ENCODE measurements around the gene BABAM2. TPM values are rescaled to one million over a fixed set of nuclear protein-coding genes. Genes with fewer than 3 reads are reported as not detected.

BABAM2 gene
- total RNA-seq, 1 experiment from 2014 or later: 57.6 TPM

GRCh38 chr2:28319118-28320008 is 428.8 kb downstream of the BABAM2 start:
- TF ChIP-seq CTCF (IDR thresholded peaks at IDR 0.05; ENCODE audit: unreplicated experiment): no peak
- no TSS peak for BruUV-seq (replicated peaks)
- H3K36me3 Mint-ChIP-seq (ENCODE audit: insufficient read depth, unreplicated experiment): peaks cover 6% of the 10 kb centered on the region
- ChIA-PET POLR2A (interaction anchor here (0.6 kb wide), 1 partner anchor 77 kb away, joined by 4 read pairs; no protein-coding TSS in a partner anchor), CTCF (interaction anchor here (0.5 kb wide), 1 partner anchor 82 kb away, joined by 4 read pairs; no protein-coding TSS in a partner anchor)
- no peak for DNase-seq (ENCODE audit: unreplicated experiment)
- no peaks in the 10 kb centered on the region for H3K27me3 Mint-ChIP-seq (ENCODE audit: insufficient read depth, unreplicated experiment)
- no peaks in the 10 kb centered on the region for H3K4me1 Mint-ChIP-seq (ENCODE audit: insufficient read depth, unreplicated experiment)
- intact Hi-C loops (cut with micrococcal nuclease): no loop called here
- H3K4me3 Mint-ChIP-seq (ENCODE audit: unreplicated experiment): no peak overlapping the region
- no peak overlapping the region for H3K27ac Mint-ChIP-seq (ENCODE audit: low read depth, unreplicated experiment)
- H3K9me3 Mint-ChIP-seq (ENCODE audit: unreplicated experiment): no peaks in the 10 kb centered on the region

- no peak for TF ChIP-seq CTCF (IDR thresholded peaks at IDR 0.05; ENCODE audit: unreplicated experiment)
- intact Hi-C loops (cut with micrococcal nuclease): no loop called here
- Mint-ChIP-seq H3K27ac (ENCODE audit: low read depth, unreplicated experiment) (no peak overlapping the region), H3K27me3 (ENCODE audit: insufficient read depth, unreplicated experiment) (no peaks in the 10 kb centered on the region), H3K9me3 (ENCODE audit: unreplicated experiment) (no peaks in the 10 kb centered on the region), H3K4me3 (ENCODE audit: unreplicated experiment) (no peak overlapping the region), H3K4me1 (ENCODE audit: insufficient read depth, unreplicated experiment) (no peaks in the 10 kb centered on the region), H3K36me3 (ENCODE audit: insufficient read depth, unreplicated experiment) (peaks cover 12% of the 10 kb centered on the region)
- no peak for DNase-seq (ENCODE audit: unreplicated experiment)
- CTCF ChIA-PET: interaction anchor here (0.5 kb wide), 1 partner anchor 81 kb away, joined by 4 read pairs; no protein-coding TSS in a partner anchor
- no TSS peak for BruUV-seq (replicated peaks)
- POLR2A ChIA-PET: no interaction called here
These were observed 429.5 kb downstream of the BABAM2 start for GRCh38 chr2:28320009-28320365.

GRCh38 chr2:28320371-28320770 is 429.8 kb downstream of the BABAM2 start:
- ChIA-PET POLR2A (interaction anchor here (0.6 kb wide), 1 partner anchor 61 kb away, joined by 3 read pairs; no protein-coding TSS in a partner anchor), CTCF (no interaction called here)
- intact Hi-C loops (cut with micrococcal nuclease): no loop called here
- BruUV-seq (replicated peaks): no TSS peak
- no peaks in the 10 kb centered on the region for H3K27me3 Mint-ChIP-seq (ENCODE audit: insufficient read depth, unreplicated experiment)
- no peaks in the 10 kb centered on the region for H3K9me3 Mint-ChIP-seq (ENCODE audit: unreplicated experiment)
- H3K4me3 Mint-ChIP-seq (ENCODE audit: unreplicated experiment): no peak overlapping the region
- DNase-seq (ENCODE audit: unreplicated experiment): no peak
- TF ChIP-seq CTCF (IDR thresholded peaks at IDR 0.05; ENCODE audit: unreplicated experiment): no peak
- no peak overlapping the region for H3K27ac Mint-ChIP-seq (ENCODE audit: low read depth, unreplicated experiment)
- H3K36me3 Mint-ChIP-seq (ENCODE audit: insufficient read depth, unreplicated experiment): peaks cover 12% of the 10 kb centered on the region
- no peaks in the 10 kb centered on the region for H3K4me1 Mint-ChIP-seq (ENCODE audit: insufficient read depth, unreplicated experiment)

- Mint-ChIP-seq H3K4me3 (ENCODE audit: unreplicated experiment) (no peak overlapping the region), H3K27me3 (ENCODE audit: insufficient read depth, unreplicated experiment) (no peaks in the 10 kb centered on the region), H3K36me3 (ENCODE audit: insufficient read depth, unreplicated experiment) (peaks cover 12% of the 10 kb centered on the region), H3K9me3 (ENCODE audit: unreplicated experiment) (no peaks in the 10 kb centered on the region), H3K4me1 (ENCODE audit: insufficient read depth, unreplicated experiment) (no peaks in the 10 kb centered on the region), H3K27ac (ENCODE audit: low read depth, unreplicated experiment) (no peak overlapping the region)
- no peak for TF ChIP-seq CTCF (IDR thresholded peaks at IDR 0.05; ENCODE audit: unreplicated experiment)
- CTCF ChIA-PET: interaction anchor here (0.6 to 0.7 kb wide), 2 partner anchors 19 to 125 kb away, joined by 3 read pairs; no protein-coding TSS in a partner anchor
- BruUV-seq (replicated peaks): no TSS peak
- POLR2A ChIA-PET: no interaction called here
- DNase-seq (ENCODE audit: unreplicated experiment): no peak
- intact Hi-C loops (cut with micrococcal nuclease): no loop called here
These were observed 430.9 kb downstream of the BABAM2 start for GRCh38 chr2:28321426-28321825.

All from MCF 10A (cell line).